ENCODE data around the gene MYO7B. TPM values are rescaled to one million over a fixed set of nuclear protein-coding genes. Genes with fewer than 3 reads are reported as not detected.

The MYO7B gene
- total RNA-seq, 1 donor from 2014 or later: 1.7 TPM

DNA sequence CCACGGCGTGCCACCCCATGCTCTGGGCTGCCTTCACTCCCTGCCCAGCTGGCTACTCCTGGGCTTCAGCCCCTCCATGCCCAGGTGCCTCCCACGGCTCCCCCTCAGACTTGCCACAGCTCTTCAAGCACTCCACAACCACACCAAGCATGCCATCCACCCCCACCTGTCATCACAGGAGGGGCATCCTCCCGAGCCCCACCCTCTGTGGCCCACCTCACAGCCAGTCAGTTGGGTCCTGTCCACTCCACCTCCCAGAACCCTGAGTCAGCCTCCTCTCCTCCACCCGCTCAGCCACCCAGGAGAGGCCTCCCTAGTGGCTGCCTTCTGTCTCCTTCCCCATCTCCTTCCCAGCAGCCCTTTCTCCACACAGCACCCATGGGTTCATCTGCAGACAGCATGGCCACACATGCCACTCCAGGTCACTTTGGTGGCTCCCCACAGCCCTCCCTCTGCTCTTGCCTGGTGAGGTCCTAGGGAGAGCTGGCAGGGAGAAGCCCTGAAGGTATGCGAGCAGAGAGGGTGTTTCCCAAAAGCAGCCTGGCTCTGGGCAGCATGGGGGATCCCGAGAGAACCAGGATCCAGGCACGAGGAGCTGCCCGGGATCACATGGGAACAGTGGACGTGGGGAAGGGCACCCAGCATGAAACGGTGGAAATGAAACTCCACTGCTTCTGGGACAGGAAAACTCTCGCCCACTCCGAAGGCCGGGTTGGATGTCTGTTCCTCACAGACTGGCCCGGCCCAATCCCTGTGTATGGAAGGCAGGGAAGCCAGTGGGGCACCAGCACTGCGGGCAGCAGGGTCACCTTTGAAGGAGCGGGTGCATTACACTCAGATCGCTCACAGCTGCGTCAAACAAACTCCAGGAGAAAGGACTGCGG, 137.1 kb downstream of the MYO7B start:
- peaks cover 71% of the 10 kb centered on the region for H3K27me3 Mint-ChIP-seq
- H3K27ac Mint-ChIP-seq: no peak overlapping the region
- no peaks in the 10 kb centered on the region for H3K36me3 Mint-ChIP-seq
- peaks cover 6% of the 10 kb centered on the region for H3K4me1 Mint-ChIP-seq (ENCODE audit: unreplicated experiment)
- DNase-seq (ENCODE audit: extremely low spot score, unreplicated experiment): no peak
- TF ChIP-seq, protein P1, sequence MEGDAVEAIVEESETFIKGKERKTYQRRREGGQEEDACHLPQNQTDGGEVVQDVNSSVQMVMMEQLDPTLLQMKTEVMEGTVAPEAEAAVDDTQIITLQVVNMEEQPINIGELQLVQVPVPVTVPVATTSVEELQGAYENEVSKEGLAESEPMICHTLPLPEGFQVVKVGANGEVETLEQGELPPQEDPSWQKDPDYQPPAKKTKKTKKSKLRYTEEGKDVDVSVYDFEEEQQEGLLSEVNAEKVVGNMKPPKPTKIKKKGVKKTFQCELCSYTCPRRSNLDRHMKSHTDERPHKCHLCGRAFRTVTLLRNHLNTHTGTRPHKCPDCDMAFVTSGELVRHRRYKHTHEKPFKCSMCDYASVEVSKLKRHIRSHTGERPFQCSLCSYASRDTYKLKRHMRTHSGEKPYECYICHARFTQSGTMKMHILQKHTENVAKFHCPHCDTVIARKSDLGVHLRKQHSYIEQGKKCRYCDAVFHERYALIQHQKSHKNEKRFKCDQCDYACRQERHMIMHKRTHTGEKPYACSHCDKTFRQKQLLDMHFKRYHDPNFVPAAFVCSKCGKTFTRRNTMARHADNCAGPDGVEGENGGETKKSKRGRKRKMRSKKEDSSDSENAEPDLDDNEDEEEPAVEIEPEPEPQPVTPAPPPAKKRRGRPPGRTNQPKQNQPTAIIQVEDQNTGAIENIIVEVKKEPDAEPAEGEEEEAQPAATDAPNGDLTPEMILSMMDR (conservative IDR thresholded peaks at IDR 0.05): no peak
- no peaks in the 10 kb centered on the region for H3K9me3 Mint-ChIP-seq
- peak overlapping the region; percentile 47 for H3K4me3 Mint-ChIP-seq

DNA sequence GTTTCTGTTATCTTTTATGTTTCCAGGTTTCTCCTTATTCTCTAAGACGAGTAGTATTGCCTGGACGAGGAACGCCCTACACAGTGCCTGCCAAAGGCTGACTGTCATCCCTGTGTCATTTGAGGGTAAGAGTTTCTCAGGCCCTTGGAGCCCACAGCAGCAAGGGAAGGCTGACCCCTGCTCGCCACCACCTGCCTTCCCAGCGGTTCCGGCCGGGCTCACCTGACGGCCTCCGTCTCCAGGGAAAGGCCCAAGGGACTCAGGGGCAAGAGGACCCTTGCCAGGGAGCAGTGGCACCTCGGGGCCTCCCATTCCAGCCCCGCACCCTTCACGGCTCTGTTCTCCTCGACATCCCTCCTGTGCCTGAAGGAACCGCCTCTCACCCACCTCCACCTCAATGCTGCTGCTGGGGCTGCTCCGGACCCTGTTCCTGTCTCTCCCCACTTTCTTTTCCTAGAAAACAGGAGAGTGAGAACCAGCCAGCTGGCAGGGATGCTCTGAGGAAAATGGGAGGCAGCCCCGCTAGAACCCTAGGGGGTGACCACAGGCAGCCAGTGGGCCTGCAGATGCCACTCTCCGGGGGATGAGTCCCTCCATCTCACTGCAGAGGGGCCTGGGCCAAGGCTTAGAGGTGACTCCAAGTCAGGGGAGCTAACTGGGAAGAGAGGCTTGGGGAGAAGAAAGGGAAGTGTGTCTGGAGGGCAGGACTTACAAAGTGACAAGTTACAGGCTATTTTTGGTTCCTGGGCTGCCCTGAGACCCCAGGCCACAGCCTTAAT, 138.0 kb downstream of the MYO7B start:
- DNase-seq (ENCODE audit: extremely low spot score, unreplicated experiment): no peak
- Mint-ChIP-seq H3K4me1 (ENCODE audit: unreplicated experiment) (peaks cover 6% of the 10 kb centered on the region), H3K4me3 (peak overlapping the region; percentile 90), H3K27me3 (peaks cover 79% of the 10 kb centered on the region), H3K27ac (peak overlapping the region; percentile 55), H3K9me3 (no peaks in the 10 kb centered on the region), H3K36me3 (no peaks in the 10 kb centered on the region)
- TF ChIP-seq, protein P1 (conservative IDR thresholded peaks at IDR 0.05): no peak

DNA sequence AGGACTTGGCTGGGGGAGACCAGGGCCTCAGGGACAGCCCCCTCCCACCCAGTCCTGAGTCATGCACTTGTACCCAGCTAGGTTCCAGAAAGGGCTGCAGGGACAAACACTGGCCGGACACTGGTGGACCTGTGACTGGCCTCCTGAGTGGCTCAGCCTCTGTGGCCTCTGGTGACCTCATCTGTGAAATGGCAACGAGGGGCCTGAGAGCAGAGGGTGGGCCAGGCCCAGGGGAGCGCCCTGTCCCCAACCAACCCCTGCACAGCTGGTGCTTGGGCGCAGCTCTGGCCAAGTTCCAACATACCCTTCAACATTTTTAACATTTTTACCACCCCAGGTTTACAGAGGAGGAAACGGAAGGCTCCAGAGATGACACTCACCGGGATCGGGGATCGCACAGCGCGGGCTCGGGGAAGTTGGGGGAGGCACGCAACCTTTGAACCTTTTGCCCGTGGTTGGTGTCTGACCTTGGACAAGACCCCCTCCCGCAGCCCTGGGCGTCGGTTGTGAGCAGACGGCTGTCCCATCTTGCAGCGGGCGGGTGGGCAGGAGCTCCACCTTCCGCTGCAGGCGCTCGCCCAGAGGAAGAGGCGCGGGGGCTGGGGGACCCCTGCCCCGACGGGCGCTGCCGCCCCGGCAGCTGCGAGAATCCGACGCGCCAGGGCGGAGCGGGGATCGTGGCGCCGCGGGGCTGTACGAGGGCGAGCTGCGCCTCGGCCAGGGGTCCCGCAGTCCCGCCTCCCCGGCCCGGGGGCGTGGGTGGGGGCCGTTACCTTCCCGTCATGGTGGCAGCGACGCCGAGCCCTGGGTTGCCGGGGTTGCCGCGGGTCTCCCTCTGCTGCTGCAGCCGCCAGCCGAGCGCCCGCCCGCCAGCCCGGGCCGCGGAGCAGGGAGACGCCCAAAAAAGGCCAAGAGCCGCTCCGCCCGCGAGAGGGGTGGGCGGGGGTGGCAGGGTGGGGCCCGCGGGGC, 139.0 kb downstream of the MYO7B start:
- DNase-seq (ENCODE audit: extremely low spot score, unreplicated experiment): no peak
- Mint-ChIP-seq H3K4me3 (peak overlapping the region; percentile 90), H3K9me3 (no peaks in the 10 kb centered on the region), H3K36me3 (no peaks in the 10 kb centered on the region), H3K27me3 (peaks cover 79% of the 10 kb centered on the region), H3K4me1 (ENCODE audit: unreplicated experiment) (peaks cover 6% of the 10 kb centered on the region), H3K27ac (peak overlapping the region; percentile 93)
- TF ChIP-seq, protein P1 (conservative IDR thresholded peaks at IDR 0.05): no peak

DNA sequence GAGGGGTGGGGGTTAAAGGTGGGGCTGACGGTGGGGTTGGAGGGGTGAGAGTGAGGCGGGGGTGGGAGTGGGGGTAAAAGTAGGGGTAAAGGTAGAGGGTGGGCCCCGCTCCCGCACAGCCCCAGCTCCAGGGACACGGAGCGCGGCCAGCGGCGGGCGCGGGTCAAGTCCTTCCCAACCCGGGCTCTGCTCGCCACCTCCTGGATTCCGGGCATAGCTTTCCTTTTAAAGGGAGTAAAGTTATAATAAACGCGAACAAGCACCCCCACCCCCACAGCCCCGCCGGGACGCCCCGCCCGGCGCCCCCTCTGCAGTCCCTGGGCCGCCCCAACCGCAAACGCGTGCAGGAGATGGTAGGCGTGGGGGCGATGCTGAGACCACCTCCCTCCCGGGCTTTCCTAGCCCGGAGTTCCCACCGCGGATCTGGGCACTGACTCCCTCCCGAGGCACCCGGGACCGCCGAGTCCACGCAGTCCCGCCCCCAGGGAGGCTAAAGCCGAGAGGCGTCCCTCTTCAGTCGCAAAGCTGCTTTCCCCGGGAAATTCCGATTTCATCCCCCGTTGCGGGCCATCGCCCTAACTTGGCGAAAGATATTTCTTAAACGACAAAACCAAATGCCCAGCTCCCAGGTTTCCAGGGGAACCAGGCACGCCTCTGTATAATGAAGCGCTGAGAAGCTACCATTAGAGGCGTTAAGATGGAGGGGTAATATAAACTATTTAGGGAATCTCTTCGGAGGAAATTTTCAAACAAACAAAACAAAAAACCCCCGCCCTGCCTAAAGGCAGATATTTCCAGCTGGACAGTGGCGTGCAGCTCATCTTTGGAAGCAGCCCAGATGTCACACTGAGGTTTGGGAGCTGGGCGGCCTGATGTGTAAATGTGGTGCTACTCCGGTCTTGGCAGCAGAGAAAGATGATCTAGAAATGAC, 140.1 kb downstream of the MYO7B start, which contains the start of gene LIMS2:
LIMS2 (minus strand) TSS at position 200 of the 931 bp plus-strand sequence. CDS start 506 bp downstream, outside the sequence.
- peak within 1 kb of the TSS; percentile 91 for H3K4me3 Mint-ChIP-seq
- TF ChIP-seq, protein P1 (conservative IDR thresholded peaks at IDR 0.05): peak; percentile 24
- no peaks in the 10 kb centered on the region for H3K9me3 Mint-ChIP-seq
- no peak for DNase-seq (ENCODE audit: extremely low spot score, unreplicated experiment)
- H3K27me3 Mint-ChIP-seq: peaks cover 72% of the 10 kb centered on the region
- H3K27ac Mint-ChIP-seq: peak within 1 kb of the TSS; percentile 93
- peaks cover 6% of the 10 kb centered on the region for H3K4me1 Mint-ChIP-seq (ENCODE audit: unreplicated experiment)
- no peaks in the 10 kb centered on the region for H3K36me3 Mint-ChIP-seq
